ENCODE results near the gene PPM1H.

GRCh38 chr12:62802984-62803383 is 132.0 kb downstream of the PPM1H start:
- no peak for TF ChIP-seq CTCF (IDR thresholded peaks at IDR 0.05; ENCODE audit: low read depth, low read length, missing input control)
- no peak for TF ChIP-seq JUND (IDR thresholded peaks at IDR 0.05)
- no peak for TF ChIP-seq GABPA (IDR thresholded peaks at IDR 0.05 in 1 of 2, conservative IDR thresholded peaks at IDR 0.05 in 1 of 2)
- TF ChIP-seq RXRA (IDR thresholded peaks at IDR 0.05): no peak
- no peak for TF ChIP-seq MAX (IDR thresholded peaks at IDR 0.05)
- TF ChIP-seq HNF4A (conservative IDR thresholded peaks at IDR 0.05): no peak
- no peak for TF ChIP-seq TAF1 (conservative IDR thresholded peaks at IDR 0.05)
- no peak for TF ChIP-seq YY1 (IDR thresholded peaks at IDR 0.05)
- TF ChIP-seq RAD21 (IDR thresholded peaks at IDR 0.05): no peak
- TF ChIP-seq REST (IDR thresholded peaks at IDR 0.05): no peak
- no peak for TF ChIP-seq SP1 (IDR thresholded peaks at IDR 0.05)
- no peak for TF ChIP-seq ATF3 (IDR thresholded peaks at IDR 0.05)

Data from liver (tissue), 3 donors.